ENCODE results near the gene ADAMTS19.
"Not testable (repeated sequence)": the region's sequence is repeated elsewhere in the genome, so short reads cannot be mapped to it uniquely, and the experiment has no call there.

The ADAMTS19 gene

GRCh38 chr5:129584496-129584895, 124.4 kb downstream of the ADAMTS19 start:
- not testable (repeated sequence) for DNase-seq

DNA sequence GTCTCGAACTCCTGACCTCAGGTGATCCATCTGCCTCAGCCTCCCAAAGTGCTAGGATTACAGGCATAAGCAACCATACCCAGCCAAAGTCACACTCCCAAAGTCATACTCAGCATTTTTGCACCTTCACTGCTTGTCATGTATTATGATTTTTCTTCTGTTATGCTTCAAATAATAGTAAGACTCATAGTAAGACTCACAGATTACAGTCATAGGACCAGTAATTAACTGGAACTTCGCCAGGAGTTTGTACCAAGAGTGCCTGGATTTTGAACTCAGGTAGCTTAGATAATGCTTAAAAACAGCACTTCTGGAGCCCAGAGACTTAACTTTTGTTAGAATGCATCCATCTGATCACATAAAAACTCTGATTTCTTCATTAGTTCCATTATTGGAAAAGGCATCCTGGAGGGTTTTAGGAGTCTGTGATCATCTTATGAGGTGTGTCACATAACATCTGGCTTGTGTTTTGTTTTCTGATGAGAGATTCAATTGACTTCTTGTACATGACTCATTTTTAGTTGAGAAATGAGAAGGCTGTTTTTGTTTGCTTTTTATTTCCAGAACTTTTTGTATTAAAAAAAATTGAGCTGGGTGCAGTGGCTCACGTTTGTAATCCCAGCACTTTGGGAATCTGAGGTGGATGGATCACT, 131.5 kb downstream of the ADAMTS19 start:
- no peak for DNase-seq

DNA sequence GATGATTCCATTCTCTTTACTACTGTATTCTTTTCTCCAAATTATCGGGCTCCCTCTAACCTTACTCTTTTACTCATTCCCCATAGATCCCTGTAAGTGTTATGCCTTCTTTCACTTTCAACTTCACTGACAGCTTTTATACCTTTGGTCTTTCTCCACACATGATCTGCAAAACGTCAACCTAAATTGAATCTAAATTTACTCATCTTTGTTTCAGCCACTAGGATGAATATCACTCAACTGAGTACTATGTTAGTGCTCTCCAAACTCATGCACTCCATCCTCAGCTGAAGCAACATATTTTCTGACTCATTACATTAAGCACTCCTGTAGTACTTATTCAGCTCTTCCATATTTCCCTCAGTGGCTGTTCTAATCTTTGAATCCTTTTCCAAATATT, 133.4 kb downstream of the ADAMTS19 start:
- no peak for DNase-seq

- DNase-seq, result no peak
Observed at GRCh38 chr5:129601576-129601975, 141.5 kb downstream of the ADAMTS19 start.

DNA sequence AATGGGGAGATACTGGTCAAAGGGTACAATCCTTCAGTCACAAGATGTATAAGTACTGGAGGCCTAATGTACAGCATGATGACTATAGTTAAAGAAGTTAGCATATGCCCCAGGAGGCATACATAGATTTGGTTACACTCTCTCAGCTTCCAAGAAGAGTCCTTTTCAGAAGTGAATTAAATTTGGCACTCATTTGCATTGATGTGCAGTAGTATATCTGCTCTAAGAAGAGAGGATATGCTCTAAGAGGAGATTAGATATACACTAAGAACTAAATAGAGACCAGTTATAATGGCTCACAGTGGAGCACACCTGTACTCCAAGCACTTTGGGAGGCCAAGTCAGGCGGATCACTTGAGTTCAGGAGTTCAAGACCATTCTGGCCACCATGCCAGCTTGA, 148.3 kb downstream of the ADAMTS19 start:
- no peak for DNase-seq

DNA sequence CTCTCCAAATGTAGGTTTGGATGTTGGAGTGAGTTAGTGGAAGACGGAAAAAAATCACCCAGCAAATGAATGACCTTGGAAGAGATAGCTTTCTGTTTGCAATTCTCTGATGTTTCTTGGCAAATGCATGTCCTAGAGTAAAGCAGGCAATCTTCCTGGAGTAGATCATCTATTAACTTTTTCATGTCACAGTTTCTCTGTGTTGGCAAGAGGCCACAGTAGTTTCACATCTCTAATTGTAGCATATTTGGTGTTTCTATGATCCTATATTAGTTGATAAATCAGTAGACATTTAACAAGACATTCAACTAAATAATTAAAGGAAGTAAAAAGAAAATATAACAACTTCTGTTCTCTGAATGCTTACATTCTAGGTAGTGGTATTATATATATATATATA, 149.6 kb downstream of the ADAMTS19 start:
- DNase-seq, result no peak

GRCh38 chr5:129616517-129616916, 156.4 kb downstream of the ADAMTS19 start:
- DNase-seq, result no peak

GRCh38 chr5:129617206-129617605, 157.1 kb downstream of the ADAMTS19 start:
- no peak for DNase-seq

DNA sequence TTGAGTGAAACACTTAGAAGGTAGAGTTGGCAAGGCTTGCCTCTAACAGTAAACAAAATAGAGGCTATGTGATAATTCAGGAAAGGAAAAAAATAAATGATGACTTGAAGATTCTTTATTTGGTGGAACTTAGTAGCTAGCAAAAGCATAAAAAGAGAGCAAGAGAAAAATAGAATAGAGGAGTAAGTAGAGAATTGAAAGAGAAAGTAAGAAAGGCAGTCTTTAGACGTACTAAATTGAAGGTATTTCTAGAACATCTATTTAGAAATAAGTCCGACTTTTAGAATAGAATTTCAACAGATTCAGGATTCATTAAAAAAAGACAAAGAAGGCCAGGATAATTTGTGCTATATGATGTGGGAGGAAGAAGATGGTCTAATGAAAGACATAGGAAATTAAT, 159.7 kb downstream of the ADAMTS19 start:
- no peak for DNase-seq

DNA sequence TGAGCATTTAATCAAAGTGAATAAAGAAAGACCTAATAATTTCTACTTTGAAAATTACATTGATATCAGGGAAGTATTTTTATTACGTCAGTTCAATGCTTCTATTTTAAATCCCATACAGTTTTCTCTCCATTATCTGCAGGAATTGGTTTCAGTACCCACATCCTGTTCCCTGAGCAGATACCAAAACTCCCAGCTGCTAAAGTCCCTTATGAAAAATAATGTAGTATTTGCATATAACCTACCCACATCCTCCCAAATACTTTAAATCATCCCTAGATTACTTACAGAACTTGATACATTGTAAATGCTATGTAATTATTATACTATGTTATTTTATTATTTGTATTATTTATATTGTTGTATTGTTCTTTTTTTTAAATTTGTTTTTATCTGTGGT, 162.4 kb downstream of the ADAMTS19 start:
- DNase-seq, result no peak

- DNase-seq, result no peak
Observed at GRCh38 chr5:129629575-129629974, 169.5 kb downstream of the ADAMTS19 start.

GRCh38 chr5:129630101-129630500, 170.0 kb downstream of the ADAMTS19 start:
- DNase-seq, result no peak

DNA sequence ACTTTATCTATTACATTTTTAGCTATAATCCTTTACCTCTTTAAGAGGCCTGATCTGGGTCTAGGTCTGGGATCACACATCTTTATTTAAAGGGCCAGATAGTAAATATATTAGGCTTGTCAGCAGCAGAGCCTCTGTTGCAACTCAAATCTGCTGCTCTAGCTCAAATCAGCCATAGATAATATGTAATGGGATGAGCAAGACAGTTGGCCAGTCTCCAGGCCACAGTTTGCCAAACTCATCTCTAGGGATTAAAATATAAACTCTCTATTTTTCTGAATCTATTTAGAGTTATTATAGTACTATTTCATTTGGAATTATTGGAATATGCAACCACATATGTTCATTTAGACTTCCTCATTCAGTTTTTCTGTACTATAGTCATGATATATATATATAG, 171.9 kb downstream of the ADAMTS19 start:
- DNase-seq, result no peak

- not testable (repeated sequence) for DNase-seq
Observed at GRCh38 chr5:129637501-129637900, 177.4 kb downstream of the ADAMTS19 start.

GRCh38 chr5:129639331-129639730, 179.2 kb downstream of the ADAMTS19 start:
- DNase-seq, result no peak

GRCh38 chr5:129652349-129653056, 192.4 kb downstream of the ADAMTS19 start:
- no peak for DNase-seq

- DNase-seq, result no peak
Observed at GRCh38 chr5:129653057-129653375, 192.9 kb downstream of the ADAMTS19 start.

DNA sequence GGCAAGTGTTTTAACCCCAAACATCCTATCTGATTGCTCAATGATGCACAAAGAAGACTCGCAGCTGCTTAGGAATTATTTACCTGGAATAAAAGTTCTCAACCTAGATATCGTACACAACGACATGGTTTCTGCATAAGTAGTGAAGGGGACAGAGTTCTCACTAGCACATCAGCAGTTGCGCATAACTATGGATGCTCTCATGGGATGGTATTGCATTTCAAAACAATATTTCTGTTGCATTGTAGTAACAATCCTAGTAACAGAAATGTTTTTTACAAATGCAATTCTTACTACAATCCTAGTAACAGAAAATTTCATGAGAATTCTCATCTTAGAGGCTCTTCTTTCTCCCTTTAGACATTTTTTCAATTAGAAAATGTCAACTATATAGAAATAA, 193.3 kb downstream of the ADAMTS19 start:
- DNase-seq, result no peak

- no peak for DNase-seq
Observed at GRCh38 chr5:129656952-129657351, 196.9 kb downstream of the ADAMTS19 start.

DNA sequence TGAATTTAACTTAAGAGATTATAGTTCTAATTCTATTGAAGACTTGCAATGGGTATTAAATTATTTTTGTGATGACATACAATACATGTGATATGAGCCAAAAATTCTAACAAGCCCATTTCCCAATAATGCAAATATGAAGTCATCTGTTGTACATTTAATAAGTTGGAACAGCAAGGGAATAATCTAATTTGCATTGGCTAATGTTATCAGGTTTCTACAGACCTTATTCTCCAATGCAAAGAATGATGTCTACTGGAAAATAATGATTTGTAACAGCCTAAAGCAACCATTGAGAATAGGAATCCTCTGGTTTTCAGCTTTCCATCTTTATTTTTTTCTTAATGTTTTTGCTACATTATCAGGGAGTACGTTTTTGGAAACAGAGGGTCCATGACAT, 198.7 kb downstream of the ADAMTS19 start:
- DNase-seq, result no peak

- no peak for DNase-seq
Observed at GRCh38 chr5:129661366-129662035, 201.4 kb downstream of the ADAMTS19 start.

DNA sequence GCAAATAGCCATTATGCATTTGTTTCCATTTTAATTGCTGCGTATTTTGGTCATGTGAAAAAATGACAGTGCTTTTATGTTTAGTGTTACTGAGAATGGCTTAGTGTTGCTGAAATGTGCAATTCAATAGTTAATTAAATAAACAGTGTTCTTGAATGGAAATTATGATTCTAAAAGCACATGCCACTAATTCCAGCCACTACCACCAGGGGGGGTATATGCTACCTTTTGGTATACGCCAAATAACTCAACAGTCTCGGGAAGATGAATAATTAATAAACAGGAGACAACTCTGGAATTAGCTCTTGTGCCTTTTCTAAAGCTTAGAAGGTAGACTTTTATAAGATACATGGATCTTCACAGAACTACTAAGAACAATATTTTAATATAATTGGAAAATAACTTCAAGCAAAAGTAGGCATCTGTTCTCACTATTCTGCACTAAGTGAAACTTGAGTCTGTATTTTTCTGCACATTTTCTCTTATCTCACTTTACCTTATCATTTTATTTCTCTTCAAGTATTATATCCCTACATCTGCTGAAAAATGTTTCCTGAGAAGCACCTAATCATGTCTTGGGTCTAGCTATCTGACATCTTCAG, 204.3 kb downstream of the ADAMTS19 start:
- no peak for DNase-seq

DNA sequence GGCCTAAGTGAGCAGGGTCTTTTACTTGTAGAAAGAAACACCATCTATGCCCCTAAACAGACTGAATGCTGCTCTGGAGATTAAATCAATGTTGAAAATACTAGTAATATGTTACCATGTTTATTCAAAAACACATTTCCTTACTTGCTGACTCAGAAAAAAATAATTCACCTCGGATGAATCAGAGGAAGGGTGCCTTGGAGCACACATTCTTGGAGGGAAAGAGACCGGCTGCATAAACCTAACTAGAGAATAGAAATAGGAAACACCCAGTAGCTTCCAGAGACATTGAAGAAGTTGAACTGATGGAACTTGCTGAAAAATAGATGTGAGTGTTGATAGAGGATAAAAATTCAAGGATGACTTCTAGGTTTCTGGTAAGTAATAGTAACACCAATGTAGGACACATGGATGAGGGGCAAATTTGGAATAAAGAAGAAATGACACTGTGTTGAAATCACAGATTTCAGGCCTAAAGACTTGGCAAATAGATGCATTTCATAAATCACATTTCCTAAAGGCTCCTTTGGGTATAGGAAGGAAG, 210.9 kb downstream of the ADAMTS19 start:
- DNase-seq, result no peak
